Measurements from ENCODE around the gene FXR2. TPM values are rescaled to one million over a fixed set of nuclear protein-coding genes. Genes with fewer than 3 reads are reported as not detected.

FXR2 gene
- total and polyA plus RNA-seq, 4 donors = 29.0 to 31.1 (median 30.0) TPM

DNA sequence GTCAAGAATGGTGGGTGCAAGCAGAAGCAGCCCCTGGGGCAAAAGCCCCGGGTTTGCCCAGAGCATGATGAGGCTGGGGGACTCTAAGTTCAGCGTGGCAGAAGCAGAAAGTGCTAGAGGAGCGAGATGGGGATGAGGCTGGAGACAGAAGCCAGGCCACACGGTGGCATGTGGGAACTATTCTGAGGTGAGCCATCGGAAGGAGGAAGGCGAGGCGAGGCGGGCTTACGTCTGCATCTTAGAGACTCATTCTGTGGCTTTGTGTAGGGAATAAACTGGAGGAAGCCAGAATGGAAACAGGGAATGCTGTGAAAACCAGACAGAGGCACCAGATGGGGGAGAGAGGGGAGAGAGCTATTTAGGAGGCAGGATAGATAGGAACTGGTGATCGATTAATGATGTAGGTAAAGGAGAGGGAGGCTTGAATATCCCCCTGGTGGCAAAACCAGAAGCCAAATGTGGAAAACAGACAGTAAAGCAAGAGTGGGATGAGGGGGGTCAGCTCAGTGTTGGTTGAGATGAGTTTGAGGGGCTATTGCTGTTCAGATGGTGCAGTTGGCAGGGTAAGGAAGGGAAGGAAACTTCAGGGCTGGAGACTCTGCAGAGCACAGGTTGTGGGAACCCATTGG lies 59.3 kb downstream of the FXR2 start:
- H3K9ac ChIP-seq (ENCODE audit: insufficient read depth in 1 of 2, low read length in 2 of 2) = no peak overlapping the region
- H3K4me3 ChIP-seq = no peak overlapping the region
- TF ChIP-seq, protein P1, sequence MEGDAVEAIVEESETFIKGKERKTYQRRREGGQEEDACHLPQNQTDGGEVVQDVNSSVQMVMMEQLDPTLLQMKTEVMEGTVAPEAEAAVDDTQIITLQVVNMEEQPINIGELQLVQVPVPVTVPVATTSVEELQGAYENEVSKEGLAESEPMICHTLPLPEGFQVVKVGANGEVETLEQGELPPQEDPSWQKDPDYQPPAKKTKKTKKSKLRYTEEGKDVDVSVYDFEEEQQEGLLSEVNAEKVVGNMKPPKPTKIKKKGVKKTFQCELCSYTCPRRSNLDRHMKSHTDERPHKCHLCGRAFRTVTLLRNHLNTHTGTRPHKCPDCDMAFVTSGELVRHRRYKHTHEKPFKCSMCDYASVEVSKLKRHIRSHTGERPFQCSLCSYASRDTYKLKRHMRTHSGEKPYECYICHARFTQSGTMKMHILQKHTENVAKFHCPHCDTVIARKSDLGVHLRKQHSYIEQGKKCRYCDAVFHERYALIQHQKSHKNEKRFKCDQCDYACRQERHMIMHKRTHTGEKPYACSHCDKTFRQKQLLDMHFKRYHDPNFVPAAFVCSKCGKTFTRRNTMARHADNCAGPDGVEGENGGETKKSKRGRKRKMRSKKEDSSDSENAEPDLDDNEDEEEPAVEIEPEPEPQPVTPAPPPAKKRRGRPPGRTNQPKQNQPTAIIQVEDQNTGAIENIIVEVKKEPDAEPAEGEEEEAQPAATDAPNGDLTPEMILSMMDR (IDR thresholded peaks at IDR 0.05; ENCODE audit: control extremely low read depth, extremely low read depth) = no peak
- peaks cover 0 to 35% (median 16%) of the 10 kb centered on the region in 5 donors for H3K4me1 ChIP-seq (ENCODE audit: control insufficient read depth in 5 of 5, insufficient read depth in 5 of 5, low read length in 5 of 5)
- DNase-seq (no peak), ATAC-seq (ENCODE audit: insufficient read depth, low FRiP score) (no peak)
- WGBS, 2 donors = 73 to 79% methylated on average over 10 of the region's 10 CpGs
- peaks cover 0 to 6% (median 2%) of the 10 kb centered on the region in 4 donors for H3K36me3 ChIP-seq (ENCODE audit: control insufficient read depth in 4 of 4, insufficient read depth in 4 of 4, low read length in 4 of 4)
- no peak overlapping the region for H3K27ac ChIP-seq (ENCODE audit: low read depth in 1 of 2, low read length in 1 of 2)
- H3K9me3 ChIP-seq (ENCODE audit: control insufficient read depth in 4 of 4, insufficient read depth in 3 of 4, low read length in 3 of 4) = no peaks in the 10 kb centered on the region
- no peaks in the 10 kb centered on the region for H3K27me3 ChIP-seq (ENCODE audit: control insufficient read depth in 3 of 3, insufficient read depth in 3 of 3, low read length in 2 of 3)

- TF ChIP-seq, protein P1 (IDR thresholded peaks at IDR 0.05; ENCODE audit: control extremely low read depth, extremely low read depth) = no peak
- H3K9ac ChIP-seq (ENCODE audit: insufficient read depth in 1 of 2, low read length in 2 of 2) = no peak overlapping the region
- ATAC-seq (ENCODE audit: insufficient read depth, low FRiP score) (no peak), DNase-seq (no peak)
- WGBS, 2 donors = 91 to 95% methylated on average over 1 of the region's 1 CpG
- H3K9me3 ChIP-seq (ENCODE audit: control insufficient read depth in 4 of 4, insufficient read depth in 3 of 4, low read length in 3 of 4) = no peaks in the 10 kb centered on the region
- no peak overlapping the region for H3K27ac ChIP-seq (ENCODE audit: low read depth in 1 of 2, low read length in 1 of 2)
- H3K4me3 ChIP-seq = no peak overlapping the region
- H3K27me3 ChIP-seq (ENCODE audit: control insufficient read depth in 3 of 3, insufficient read depth in 3 of 3, low read length in 2 of 3) = no peaks in the 10 kb centered on the region
- peaks cover 0 to 21% (median 9%) of the 10 kb centered on the region in 5 donors for H3K4me1 ChIP-seq (ENCODE audit: control insufficient read depth in 5 of 5, insufficient read depth in 5 of 5, low read length in 5 of 5)
- H3K36me3 ChIP-seq (ENCODE audit: control insufficient read depth in 4 of 4, insufficient read depth in 4 of 4, low read length in 4 of 4) = peaks cover 0 to 6% (median 2%) of the 10 kb centered on the region in 4 donors
Measured at GRCh38 chr17:7553356-7553755, 61.3 kb downstream of the FXR2 start.

DNA sequence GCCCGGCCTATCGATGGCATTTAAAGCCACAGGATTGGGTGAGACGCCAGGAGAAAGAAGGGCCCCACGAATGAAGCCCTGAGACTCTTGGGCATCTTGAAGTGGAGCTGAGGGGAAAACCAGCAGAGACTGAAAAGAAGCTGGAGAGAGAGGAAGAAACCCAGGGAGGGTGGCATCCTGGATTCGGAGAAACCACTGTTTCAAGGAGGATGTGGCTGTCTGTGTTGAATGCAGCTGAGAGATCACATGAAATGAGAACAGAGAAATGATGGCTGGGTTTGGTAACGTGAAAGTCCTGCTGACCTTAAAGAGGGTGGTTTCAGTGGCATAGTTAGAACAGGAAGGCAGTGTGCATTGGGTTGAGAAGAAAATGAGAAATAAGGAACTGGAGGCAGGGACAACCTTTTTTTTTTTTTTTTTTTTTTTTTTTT lies 62.1 kb downstream of the FXR2 start:
- WGBS, 2 donors = 32 to 57% methylated on average over 6 of the region's 6 CpGs
- Histone ChIP-seq H3K4me1 (ENCODE audit: control insufficient read depth in 5 of 5, insufficient read depth in 5 of 5, low read length in 5 of 5) (peaks cover 0 to 18% (median 4%) of the 10 kb centered on the region in 5 donors), H3K9ac (ENCODE audit: insufficient read depth in 1 of 2, low read length in 2 of 2) (no peak overlapping the region), H3K9me3 (ENCODE audit: control insufficient read depth in 4 of 4, insufficient read depth in 3 of 4, low read length in 3 of 4) (no peaks in the 10 kb centered on the region), H3K27me3 (ENCODE audit: control insufficient read depth in 3 of 3, insufficient read depth in 3 of 3, low read length in 2 of 3) (no peaks in the 10 kb centered on the region), H3K36me3 (ENCODE audit: control insufficient read depth in 4 of 4, insufficient read depth in 4 of 4, low read length in 4 of 4) (peaks cover 0 to 6% (median 2%) of the 10 kb centered on the region in 4 donors), H3K27ac (ENCODE audit: low read depth in 1 of 2, low read length in 1 of 2) (no peak overlapping the region), H3K4me3 (no peak overlapping the region)
- TF ChIP-seq, protein P1 (IDR thresholded peaks at IDR 0.05; ENCODE audit: control extremely low read depth, extremely low read depth) = no peak
- ATAC-seq (ENCODE audit: insufficient read depth, low FRiP score) = no peak
- DNase-seq = peak in 1 of 3 donors; percentile 15

Measured in lung (tissue), 12 donors.